Neural progenitor cell (in vitro differentiated cells): Measurements from ENCODE around the gene CRY1. TPM values are rescaled to one million over a fixed set of nuclear protein-coding genes. Genes with fewer than 3 reads are reported as not detected.
A peak's percentile ranks its signal among the peaks of the same experiment; 100 is the strongest.

Experiments
- DNase-seq: peaks from one replicate; pipeline ENCODE4 v3.0.0-alpha.2; 2016; ENCODE audit warnings: low spot score
- H2AFZ ChIP-seq: fragments of 200-600 bp; sonication (generic); replicated peaks from 2 replicates; pipeline ENCODE4 v1.6.1; 2016; ENCODE audit warnings: antibody characterized with exemption
- H3F3A ChIP-seq: fragments of 200-600 bp; sonication (generic); 2 replicates; pipeline ENCODE4 v1.6.1; 2016; ENCODE audit warnings: antibody characterized with exemption, low read depth
- H3K27ac ChIP-seq: fragments of 200-600 bp; sonication (generic); 2 replicates; pipeline ENCODE4 v1.5.1; 2016; ENCODE audit warnings: mild to moderate bottlenecking
- H3K27me3 ChIP-seq: fragments of 200-600 bp; sonication (generic); 2 replicates; pipeline ENCODE4 v1.6.1; 2016; ENCODE audit warnings: mild to moderate bottlenecking, moderate library complexity
- H3K36me3 ChIP-seq: fragments of 200-600 bp; sonication (generic); 2 replicates; pipeline ENCODE4 v1.5.1; 2016
- H3K4me1 ChIP-seq: fragments of 200-600 bp; sonication (generic); 2 replicates; pipeline ENCODE4 v1.6.1; 2016; ENCODE audit warnings: mixed run types
- H3K4me2 ChIP-seq: fragments of 200-600 bp; sonication (generic); 2 replicates; pipeline ENCODE4 v1.6.1; 2016
- H3K4me3 ChIP-seq: fragments of 200-600 bp; sonication (generic); 2 replicates; pipeline ENCODE4 v1.5.1; 2016
- H3K79me2 ChIP-seq: fragments of 200-600 bp; sonication (generic); 2 replicates; pipeline ENCODE4 v1.6.1; 2016; ENCODE audit warnings: low read depth
- H3K9ac ChIP-seq: fragments of 200-600 bp; sonication (generic); 2 replicates; pipeline ENCODE4 v1.6.1; 2016
- H3K9me3 ChIP-seq: fragments of 200-600 bp; sonication (generic); 2 replicates; pipeline ENCODE4 v1.5.1; 2016; ENCODE audit warnings: low read depth
- H4K20me1 ChIP-seq: fragments of 200-600 bp; sonication (generic); 2 replicates; pipeline ENCODE4 v1.6.1; 2016; ENCODE audit warnings: low read depth
- H3K27ac Mint-ChIP-seq: 3 replicates; pipeline ENCODE4 v1.8.0; 2021; ENCODE audit warnings: mixed read lengths
- H3K27me3 Mint-ChIP-seq: 2 replicates; pipeline ENCODE4 v1.8.0; 2022; ENCODE audit warnings: low read depth, mild to moderate bottlenecking, inconsistent platforms, moderate library complexity, mixed read lengths; ENCODE audit not compliant: insufficient read depth
- H3K36me3 Mint-ChIP-seq: 3 replicates; pipeline ENCODE4 v1.8.0; 2021; ENCODE audit warnings: mixed read lengths
- H3K4me1 Mint-ChIP-seq: 3 replicates; pipeline ENCODE4 v1.8.0; 2021; ENCODE audit warnings: mixed read lengths
- H3K4me3 Mint-ChIP-seq: 3 replicates; pipeline ENCODE4 v1.8.0; 2021; ENCODE audit warnings: mild to moderate bottlenecking, moderate library complexity, mixed read lengths
- H3K9me3 Mint-ChIP-seq: 3 replicates; pipeline ENCODE4 v1.8.0; 2020; ENCODE audit warnings: mixed read lengths
- EZH2 ChIP-seq: fragments of 200-600 bp; sonication (generic); IDR thresholded peaks from 2 replicates; pipeline ENCODE4 v1.6.1; 2017; ENCODE audit warnings: antibody characterized with exemption, mild to moderate bottlenecking, moderate library complexity
- EZH2phosphoT487 ChIP-seq: fragments of 200-600 bp; sonication (generic); IDR thresholded peaks from 2 replicates; pipeline ENCODE4 v1.6.1; 2017; ENCODE audit warnings: antibody characterized with exemption
- total RNA-seq: library from RNA; depleted of rRNA; stranded (reverse); fragments of >200 nt; gene quantifications from 2 replicates; pipeline ENCODE4 v1.2.3, GENCODE V29; 2015; ENCODE audit warnings: low replicate concordance
- TF ChIP-seq, protein P1 (sequence below): fragments of 200-600 bp; sonication (generic); IDR thresholded peaks from 2 replicates; pipeline ENCODE4 v1.5.1; 2017; ENCODE audit warnings: antibody characterized with exemption, mild to moderate bottlenecking

The CRY1 gene
- total RNA-seq, 1 donor from 2014 or later, result 51.3 TPM

DNA sequence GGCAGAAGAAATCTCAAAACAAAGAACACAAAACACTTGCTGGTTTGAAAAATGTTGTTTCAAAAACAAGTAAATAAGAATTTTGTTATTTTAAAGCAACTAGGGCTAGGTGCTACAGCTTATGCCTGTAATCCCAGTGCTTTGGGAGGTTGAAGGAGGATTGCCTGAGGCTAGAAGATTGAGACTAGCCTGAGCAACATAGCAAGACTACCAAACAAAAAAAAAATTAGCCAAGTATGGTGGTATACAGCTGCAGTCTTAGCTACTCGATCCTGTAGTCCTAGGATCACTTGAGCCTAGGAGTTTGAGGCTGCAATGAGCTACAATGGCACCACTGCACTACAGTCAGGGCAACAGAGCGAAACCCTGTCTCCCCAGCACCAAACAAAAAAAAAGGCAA lies 73.8 kb downstream of the CRY1 start:
- Histone ChIP-seq H3K36me3 (no peaks in the 10 kb centered on the region), H3K4me1 (no peaks in the 10 kb centered on the region), H3K27me3 (no peaks in the 10 kb centered on the region), H2AFZ (no peak overlapping the region), H3K4me3 (no peak overlapping the region), H3K79me2 (no peaks in the 10 kb centered on the region), H3K9ac (no peak overlapping the region), H3K9me3 (no peaks in the 10 kb centered on the region), H3F3A (no peaks in the 10 kb centered on the region), H3K4me2 (no peak overlapping the region), H4K20me1 (no peaks in the 10 kb centered on the region), H3K27ac (no peak overlapping the region)
- H3K4me3 Mint-ChIP-seq, result no peak overlapping the region
- no peaks in the 10 kb centered on the region for H3K9me3 Mint-ChIP-seq
- no peak for TF ChIP-seq EZH2phosphoT487
- TF ChIP-seq, protein P1, sequence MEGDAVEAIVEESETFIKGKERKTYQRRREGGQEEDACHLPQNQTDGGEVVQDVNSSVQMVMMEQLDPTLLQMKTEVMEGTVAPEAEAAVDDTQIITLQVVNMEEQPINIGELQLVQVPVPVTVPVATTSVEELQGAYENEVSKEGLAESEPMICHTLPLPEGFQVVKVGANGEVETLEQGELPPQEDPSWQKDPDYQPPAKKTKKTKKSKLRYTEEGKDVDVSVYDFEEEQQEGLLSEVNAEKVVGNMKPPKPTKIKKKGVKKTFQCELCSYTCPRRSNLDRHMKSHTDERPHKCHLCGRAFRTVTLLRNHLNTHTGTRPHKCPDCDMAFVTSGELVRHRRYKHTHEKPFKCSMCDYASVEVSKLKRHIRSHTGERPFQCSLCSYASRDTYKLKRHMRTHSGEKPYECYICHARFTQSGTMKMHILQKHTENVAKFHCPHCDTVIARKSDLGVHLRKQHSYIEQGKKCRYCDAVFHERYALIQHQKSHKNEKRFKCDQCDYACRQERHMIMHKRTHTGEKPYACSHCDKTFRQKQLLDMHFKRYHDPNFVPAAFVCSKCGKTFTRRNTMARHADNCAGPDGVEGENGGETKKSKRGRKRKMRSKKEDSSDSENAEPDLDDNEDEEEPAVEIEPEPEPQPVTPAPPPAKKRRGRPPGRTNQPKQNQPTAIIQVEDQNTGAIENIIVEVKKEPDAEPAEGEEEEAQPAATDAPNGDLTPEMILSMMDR, result no peak
- no peak for TF ChIP-seq EZH2
- H3K27ac Mint-ChIP-seq, result no peak overlapping the region
- no peaks in the 10 kb centered on the region for H3K4me1 Mint-ChIP-seq
- H3K27me3 Mint-ChIP-seq, result no peaks in the 10 kb centered on the region
- peaks cover 8% of the 10 kb centered on the region for H3K36me3 Mint-ChIP-seq
- no peak for DNase-seq

DNA sequence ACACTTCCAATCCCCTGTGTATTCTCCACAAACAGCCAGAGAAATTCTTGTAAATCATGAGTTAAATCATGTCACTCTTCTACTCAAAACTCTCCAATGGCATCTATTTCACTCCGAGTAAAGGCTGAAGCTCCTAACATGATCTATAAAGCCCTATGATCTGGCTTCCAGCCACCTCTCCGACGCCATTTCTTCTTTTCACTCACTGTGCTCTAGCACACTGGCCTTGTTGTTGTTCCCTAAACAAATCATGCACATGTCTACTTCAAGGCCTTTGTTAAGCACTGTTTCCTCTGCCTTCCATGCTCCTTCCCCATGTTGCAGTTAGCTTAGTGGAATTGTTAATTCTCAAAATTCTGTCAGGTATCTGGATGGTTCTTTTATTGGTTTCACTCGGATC lies 76.3 kb downstream of the CRY1 start:
- Histone ChIP-seq H3F3A (no peaks in the 10 kb centered on the region), H3K27me3 (no peaks in the 10 kb centered on the region), H3K79me2 (no peaks in the 10 kb centered on the region), H3K9ac (no peak overlapping the region), H3K4me1 (no peaks in the 10 kb centered on the region), H3K4me3 (no peak overlapping the region), H2AFZ (no peak overlapping the region), H4K20me1 (no peaks in the 10 kb centered on the region), H3K27ac (no peak overlapping the region), H3K9me3 (no peaks in the 10 kb centered on the region), H3K4me2 (no peak overlapping the region), H3K36me3 (no peaks in the 10 kb centered on the region)
- Mint-ChIP-seq H3K4me3 (no peak overlapping the region), H3K27me3 (no peaks in the 10 kb centered on the region), H3K4me1 (no peaks in the 10 kb centered on the region), H3K27ac (no peak overlapping the region), H3K36me3 (peaks cover 10% of the 10 kb centered on the region), H3K9me3 (no peaks in the 10 kb centered on the region)
- TF ChIP-seq EZH2 (no peak), EZH2phosphoT487 (no peak)
- TF ChIP-seq, protein P1, result no peak
- DNase-seq, result no peak

DNA sequence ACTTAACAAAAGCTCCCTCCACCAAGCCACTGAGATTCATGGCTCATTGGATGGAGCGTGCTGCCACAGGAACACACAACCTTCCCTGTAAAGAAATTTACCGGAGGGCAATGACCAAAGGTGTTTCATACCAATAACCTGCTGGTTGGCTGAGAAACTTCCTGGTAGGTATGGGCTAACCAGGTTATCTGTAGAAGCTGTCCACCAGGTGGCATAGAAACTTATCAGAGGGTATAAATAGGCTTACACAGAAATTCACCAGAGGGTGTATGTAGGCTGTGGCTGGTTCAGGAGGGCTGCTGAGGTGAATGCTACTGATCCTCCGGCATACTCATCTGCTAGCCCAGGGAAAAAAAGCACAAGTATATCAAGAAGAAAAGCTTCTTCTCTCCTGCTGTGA lies 79.3 kb downstream of the CRY1 start:
- Histone ChIP-seq H4K20me1 (no peaks in the 10 kb centered on the region), H3K9ac (no peak overlapping the region), H3K27ac (no peak overlapping the region), H3K36me3 (no peaks in the 10 kb centered on the region), H3K79me2 (no peaks in the 10 kb centered on the region), H3K4me3 (no peak overlapping the region), H3K27me3 (no peaks in the 10 kb centered on the region), H3F3A (no peaks in the 10 kb centered on the region), H3K4me1 (no peaks in the 10 kb centered on the region), H3K9me3 (no peaks in the 10 kb centered on the region), H3K4me2 (no peak overlapping the region), H2AFZ (no peak overlapping the region)
- Mint-ChIP-seq H3K27me3 (peaks cover 6% of the 10 kb centered on the region), H3K4me1 (no peaks in the 10 kb centered on the region), H3K27ac (no peak overlapping the region), H3K9me3 (no peaks in the 10 kb centered on the region), H3K4me3 (no peak overlapping the region), H3K36me3 (peaks cover 15% of the 10 kb centered on the region)
- TF ChIP-seq EZH2phosphoT487 (no peak), EZH2 (no peak)
- TF ChIP-seq, protein P1, result peak; percentile 8
- DNase-seq, result no peak
